Chondrocyte (in vitro differentiated cells): ENCODE results near the gene PLXNC1. TPM values are rescaled to one million over a fixed set of nuclear protein-coding genes. Genes with fewer than 3 reads are reported as not detected.

Source experiments
- DNase-seq: peaks from one replicate; pipeline ENCODE4 v3.0.0; 2021; ENCODE audit warnings: mixed read lengths, low spot score
- H3K27ac Mint-ChIP-seq: one replicate; pipeline ENCODE4 v1.8.0; 2021; ENCODE audit warnings: mild to moderate bottlenecking, moderate library complexity, mixed read lengths; ENCODE audit not compliant: unreplicated experiment
- H3K27me3 Mint-ChIP-seq: 2 replicates; pipeline ENCODE4 v1.8.0; 2021; ENCODE audit warnings: low read depth, mixed read lengths
- H3K36me3 Mint-ChIP-seq: 2 replicates; pipeline ENCODE4 v1.8.0; 2021; ENCODE audit warnings: low read depth, mixed read lengths
- H3K4me1 Mint-ChIP-seq: 2 replicates; pipeline ENCODE4 v1.8.0; 2021; ENCODE audit warnings: low read depth, mild to moderate bottlenecking, mixed read lengths
- H3K4me3 Mint-ChIP-seq: one replicate; pipeline ENCODE4 v1.8.0; 2021; ENCODE audit warnings: mild to moderate bottlenecking, moderate library complexity, mixed read lengths; ENCODE audit not compliant: unreplicated experiment
- H3K9me3 Mint-ChIP-seq: 2 replicates; pipeline ENCODE4 v1.8.0; 2021; ENCODE audit warnings: low read depth, mixed read lengths
- total RNA-seq: library from RNA; stranded (reverse); gene quantifications from 3 replicates; pipeline ENCODE4 v1.2.1, GENCODE V29; 2021
- TF ChIP-seq, protein P1 (sequence below): fragments of 200-600 bp; sonication (generic); IDR thresholded peaks from 2 replicates; pipeline ENCODE4 v1.5.0; 2021; ENCODE audit warnings: antibody characterized with exemption, mild to moderate bottlenecking, moderate library complexity

PLXNC1 gene
- total RNA-seq, 1 donor from 2014 or later, result 0.67 TPM

DNA sequence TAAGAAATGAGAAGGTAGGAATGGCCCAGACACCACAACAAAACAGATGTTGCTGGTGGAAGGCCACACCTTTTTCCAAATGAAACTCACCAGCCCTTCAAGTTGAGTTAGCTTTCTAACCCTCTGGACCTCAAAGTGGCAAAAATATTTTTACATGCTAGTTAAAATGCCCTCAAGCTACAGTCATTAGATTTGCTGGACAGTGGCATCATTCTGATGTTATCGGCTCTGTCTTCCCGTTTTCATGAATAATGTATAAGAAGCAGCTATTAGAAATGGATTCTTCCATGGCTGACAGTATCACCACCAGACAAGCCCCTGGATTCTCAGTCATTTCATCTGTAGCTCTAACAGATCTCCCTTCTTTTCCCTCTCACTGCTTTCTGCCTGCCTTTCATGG lies 37.1 kb upstream of the PLXNC1 start:
- H3K4me3 Mint-ChIP-seq, result no peak overlapping the region
- TF ChIP-seq, protein P1, sequence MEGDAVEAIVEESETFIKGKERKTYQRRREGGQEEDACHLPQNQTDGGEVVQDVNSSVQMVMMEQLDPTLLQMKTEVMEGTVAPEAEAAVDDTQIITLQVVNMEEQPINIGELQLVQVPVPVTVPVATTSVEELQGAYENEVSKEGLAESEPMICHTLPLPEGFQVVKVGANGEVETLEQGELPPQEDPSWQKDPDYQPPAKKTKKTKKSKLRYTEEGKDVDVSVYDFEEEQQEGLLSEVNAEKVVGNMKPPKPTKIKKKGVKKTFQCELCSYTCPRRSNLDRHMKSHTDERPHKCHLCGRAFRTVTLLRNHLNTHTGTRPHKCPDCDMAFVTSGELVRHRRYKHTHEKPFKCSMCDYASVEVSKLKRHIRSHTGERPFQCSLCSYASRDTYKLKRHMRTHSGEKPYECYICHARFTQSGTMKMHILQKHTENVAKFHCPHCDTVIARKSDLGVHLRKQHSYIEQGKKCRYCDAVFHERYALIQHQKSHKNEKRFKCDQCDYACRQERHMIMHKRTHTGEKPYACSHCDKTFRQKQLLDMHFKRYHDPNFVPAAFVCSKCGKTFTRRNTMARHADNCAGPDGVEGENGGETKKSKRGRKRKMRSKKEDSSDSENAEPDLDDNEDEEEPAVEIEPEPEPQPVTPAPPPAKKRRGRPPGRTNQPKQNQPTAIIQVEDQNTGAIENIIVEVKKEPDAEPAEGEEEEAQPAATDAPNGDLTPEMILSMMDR, result no peak
- H3K27ac Mint-ChIP-seq, result no peak overlapping the region
- no peaks in the 10 kb centered on the region for H3K36me3 Mint-ChIP-seq
- H3K27me3 Mint-ChIP-seq, result no peaks in the 10 kb centered on the region
- H3K4me1 Mint-ChIP-seq, result peaks cover 9% of the 10 kb centered on the region
- no peak for DNase-seq
- peaks cover 4% of the 10 kb centered on the region for H3K9me3 Mint-ChIP-seq

DNA sequence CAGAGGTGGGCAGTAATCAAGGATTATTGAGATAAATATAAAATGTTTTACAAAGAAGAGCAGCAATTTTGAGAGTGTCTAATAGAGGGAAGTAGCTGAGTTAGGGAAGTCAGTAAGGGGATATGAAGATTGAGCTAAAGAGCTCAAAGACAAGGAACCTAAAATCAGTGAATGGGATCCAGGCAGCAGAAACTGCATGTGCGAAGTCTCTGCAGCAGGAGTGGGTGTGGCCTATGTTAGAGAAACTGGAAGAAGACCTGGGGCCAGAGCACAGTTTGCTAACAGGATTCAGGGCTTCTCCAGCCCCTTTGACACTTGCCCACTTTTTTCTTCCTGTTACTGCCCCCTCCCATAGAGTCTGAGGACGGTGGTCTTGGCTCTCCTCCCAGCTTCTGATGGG lies 36.3 kb upstream of the PLXNC1 start:
- Mint-ChIP-seq H3K4me3 (no peak overlapping the region), H3K36me3 (no peaks in the 10 kb centered on the region), H3K4me1 (peaks cover 9% of the 10 kb centered on the region), H3K27ac (no peak overlapping the region), H3K9me3 (peaks cover 4% of the 10 kb centered on the region), H3K27me3 (no peaks in the 10 kb centered on the region)
- no peak for DNase-seq
- TF ChIP-seq, protein P1, result no peak

DNA sequence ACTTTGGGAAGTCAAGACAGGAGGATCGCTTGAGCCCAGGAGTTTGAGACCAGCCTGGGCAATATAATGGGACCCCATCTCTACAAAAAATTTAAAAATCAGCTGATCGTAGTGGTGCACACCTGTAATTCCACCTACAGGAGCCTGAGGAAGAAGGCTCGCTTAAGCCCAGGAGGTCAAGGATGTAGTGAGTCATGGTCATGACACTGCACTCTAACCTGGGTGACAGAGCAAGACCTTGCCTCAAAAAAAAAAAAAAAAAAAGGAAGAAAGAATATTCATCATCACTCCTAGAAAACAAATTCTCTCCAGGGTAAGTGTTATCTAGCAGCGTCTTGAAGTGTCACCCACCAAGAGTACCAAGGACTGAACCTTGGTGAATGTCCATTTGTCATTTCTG lies 34.2 kb upstream of the PLXNC1 start:
- Mint-ChIP-seq H3K27ac (no peak overlapping the region), H3K4me3 (no peak overlapping the region), H3K9me3 (peaks cover 4% of the 10 kb centered on the region), H3K36me3 (no peaks in the 10 kb centered on the region), H3K4me1 (peaks cover 5% of the 10 kb centered on the region), H3K27me3 (no peaks in the 10 kb centered on the region)
- TF ChIP-seq, protein P1, result no peak
- no peak for DNase-seq

DNA sequence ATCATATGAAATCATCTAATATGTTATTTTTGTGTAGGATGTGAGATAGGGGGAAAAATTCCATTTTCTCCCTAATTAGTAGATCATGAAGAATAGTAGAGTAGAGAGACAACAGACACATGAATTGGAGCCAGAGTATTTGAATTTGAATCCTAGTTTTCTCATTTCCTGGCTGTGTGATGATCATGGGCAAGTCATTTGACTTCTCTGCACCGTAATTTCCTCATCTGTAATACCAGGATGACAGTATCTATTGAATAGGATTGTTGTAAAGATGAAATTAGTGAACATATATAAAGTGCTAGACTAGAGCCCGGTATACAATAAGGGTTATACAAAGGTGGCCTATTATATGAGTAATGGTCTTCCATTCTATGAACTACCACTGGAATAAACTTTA lies 32.2 kb upstream of the PLXNC1 start:
- Mint-ChIP-seq H3K9me3 (peaks cover 4% of the 10 kb centered on the region), H3K36me3 (no peaks in the 10 kb centered on the region), H3K27ac (no peak overlapping the region), H3K4me3 (no peak overlapping the region), H3K4me1 (no peaks in the 10 kb centered on the region), H3K27me3 (no peaks in the 10 kb centered on the region)
- TF ChIP-seq, protein P1, result no peak
- no peak for DNase-seq

DNA sequence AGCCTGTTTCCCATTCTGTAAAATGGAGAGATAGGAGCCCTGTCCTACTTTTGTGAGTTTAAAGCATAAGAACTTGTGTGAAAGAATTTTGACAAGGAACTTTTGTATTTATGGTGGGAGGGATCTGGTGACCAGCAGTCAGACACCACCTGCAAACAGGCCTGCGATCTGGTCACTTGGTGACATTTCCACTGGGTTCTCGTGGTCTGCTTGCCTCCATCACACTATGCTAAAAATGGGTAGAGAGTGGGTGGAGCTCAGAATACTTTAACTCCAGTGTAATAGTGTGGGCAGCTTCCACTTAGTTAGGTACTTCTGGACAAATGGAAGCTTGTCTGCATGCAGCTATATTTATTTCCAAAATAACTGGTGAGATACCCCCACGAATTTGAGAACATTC lies 26.5 kb upstream of the PLXNC1 start:
- Mint-ChIP-seq H3K27me3 (peaks cover 23% of the 10 kb centered on the region), H3K9me3 (no peaks in the 10 kb centered on the region), H3K4me3 (no peak overlapping the region), H3K36me3 (no peaks in the 10 kb centered on the region), H3K4me1 (no peaks in the 10 kb centered on the region), H3K27ac (no peak overlapping the region)
- no peak for DNase-seq
- TF ChIP-seq, protein P1, result no peak
